ENCODE data around the gene INPP5E. TPM values are rescaled to one million over a fixed set of nuclear protein-coding genes. Genes with fewer than 3 reads are reported as not detected.

INPP5E gene
- total RNA-seq, 1 donor from 2014 or later: 9.8 TPM

- Histone ChIP-seq H3K27ac (no peak overlapping the region), H3K4me3 (no peak overlapping the region), H3K9me3 (no peaks in the 10 kb centered on the region), H3K27me3 (no peaks in the 10 kb centered on the region), H3K4me1 (no peaks in the 10 kb centered on the region), H3K36me3 (peaks cover 9 to 96% of the 10 kb centered on the region in 2 donors)
- intact Hi-C loops (cut with DNase I): no loop called here
- DNase-seq (ENCODE audit: extremely low spot score in 2 of 2): no peak
- TF ChIP-seq POLR2A (IDR thresholded peaks at IDR 0.05) (no peak), POLR2AphosphoS5 (IDR thresholded peaks at IDR 0.05; ENCODE audit: insufficient read depth in 1 of 2, low read depth in 1 of 2) (no peak), CTCF (IDR thresholded peaks at IDR 0.05) (no peak)
These were observed 26.0 kb upstream of the INPP5E start for GRCh38 chr9:136465500-136466154.

GRCh38 chr9:136464241-136464640 lies 24.6 kb upstream of the INPP5E start:
- no peak overlapping the region for H3K4me3 ChIP-seq
- intact Hi-C loops (cut with DNase I): no loop called here
- no peak overlapping the region for H3K27ac ChIP-seq
- TF ChIP-seq POLR2A (IDR thresholded peaks at IDR 0.05) (no peak), POLR2AphosphoS5 (IDR thresholded peaks at IDR 0.05; ENCODE audit: insufficient read depth in 1 of 2, low read depth in 1 of 2) (no peak), CTCF (IDR thresholded peaks at IDR 0.05) (no peak)
- H3K9me3 ChIP-seq: no peaks in the 10 kb centered on the region
- peaks cover 10 to 97% of the 10 kb centered on the region in 2 donors for H3K36me3 ChIP-seq
- no peak for DNase-seq (ENCODE audit: extremely low spot score in 2 of 2)
- no peaks in the 10 kb centered on the region for H3K27me3 ChIP-seq
- no peaks in the 10 kb centered on the region for H3K4me1 ChIP-seq

GRCh38 chr9:136463578-136463977 lies 23.9 kb upstream of the INPP5E start:
- intact Hi-C loops (cut with DNase I): no loop called here
- H3K9me3 ChIP-seq: no peaks in the 10 kb centered on the region
- no peak for DNase-seq (ENCODE audit: extremely low spot score in 2 of 2)

GRCh38 chr9:136462664-136463063 lies 23.0 kb upstream of the INPP5E start:
- no peak for TF ChIP-seq CTCF (IDR thresholded peaks at IDR 0.05)
- no peak for TF ChIP-seq POLR2AphosphoS5 (IDR thresholded peaks at IDR 0.05; ENCODE audit: insufficient read depth in 1 of 2, low read depth in 1 of 2)
- TF ChIP-seq POLR2A (IDR thresholded peaks at IDR 0.05): no peak
- Histone ChIP-seq H3K36me3 (peaks cover 8 to 100% of the 10 kb centered on the region in 2 donors), H3K27ac (no peak overlapping the region), H3K27me3 (no peaks in the 10 kb centered on the region), H3K9me3 (no peaks in the 10 kb centered on the region), H3K4me1 (no peaks in the 10 kb centered on the region), H3K4me3 (no peak overlapping the region)
- DNase-seq (ENCODE audit: extremely low spot score in 2 of 2): no peak
- intact Hi-C loops (cut with DNase I): no loop called here

More at GRCh38 chr9:136463578-136463977, 23.9 kb upstream of the INPP5E start:
- Histone ChIP-seq H3K36me3 (peaks cover 8 to 98% of the 10 kb centered on the region in 2 donors), H3K4me1 (no peaks in the 10 kb centered on the region), H3K4me3 (no peak overlapping the region), H3K27me3 (no peaks in the 10 kb centered on the region), H3K27ac (no peak overlapping the region)
- no peak for TF ChIP-seq POLR2AphosphoS5 (IDR thresholded peaks at IDR 0.05; ENCODE audit: insufficient read depth in 1 of 2, low read depth in 1 of 2)
- no peak for TF ChIP-seq POLR2A (IDR thresholded peaks at IDR 0.05)
- TF ChIP-seq CTCF (IDR thresholded peaks at IDR 0.05): no peak

GRCh38 chr9:136460772-136461325 lies 21.2 kb upstream of the INPP5E start:
- no peak for DNase-seq (ENCODE audit: extremely low spot score in 2 of 2)
- peaks cover 4 to 100% of the 10 kb centered on the region in 2 donors for H3K36me3 ChIP-seq
- intact Hi-C loops (cut with DNase I): no loop called here

More at GRCh38 chr9:136460772-136461325, 21.2 kb upstream of the INPP5E start:
- Histone ChIP-seq H3K27ac (no peak overlapping the region), H3K27me3 (no peaks in the 10 kb centered on the region), H3K4me1 (no peaks in the 10 kb centered on the region), H3K9me3 (no peaks in the 10 kb centered on the region), H3K4me3 (no peak overlapping the region)
- TF ChIP-seq CTCF (IDR thresholded peaks at IDR 0.05) (no peak), POLR2A (IDR thresholded peaks at IDR 0.05) (no peak), POLR2AphosphoS5 (IDR thresholded peaks at IDR 0.05; ENCODE audit: insufficient read depth in 1 of 2, low read depth in 1 of 2) (no peak)

Measured in vagina (tissue), 2 donors.